CD14-positive monocyte (primary cell): ENCODE data around the gene KRTAP22-2. TPM values are rescaled to one million over a fixed set of nuclear protein-coding genes. Genes with fewer than 3 reads are reported as not detected.

Experiments used
- DNase-seq, 3 donors: peaks; one replicate each; pipeline ENCODE4 v3.0.0-alpha.2; 2011 to 2022
- H2AFZ ChIP-seq: 2 replicates; pipeline ENCODE4 v1.6.0; 2012; ENCODE audit warnings: mild to moderate bottlenecking, low read depth, low read length, inconsistent platforms; ENCODE audit not compliant: insufficient read depth, poor library complexity, severe bottlenecking
- H3K27ac ChIP-seq, 2 donors: 1 replicate in 1 of 2; 2 replicates in 1 of 2; pipeline ENCODE4 v1.5.1; 2012 to 2013; ENCODE audit warnings: low read length in 2 of 2, control low read depth in 1 of 2, inconsistent platforms in 1 of 2, low read depth in 1 of 2, mild to moderate bottlenecking in 1 of 2
- H3K27me3 ChIP-seq, 2 donors: one replicate each; pipeline versions ENCODE4 v1.6.0 to v1.6.1; 2011 to 2013; ENCODE audit warnings: low read length in 2 of 2; ENCODE audit not compliant: control insufficient read depth in 2 of 2, insufficient read depth in 2 of 2
- H3K36me3 ChIP-seq, 2 donors: replicated peaks in 1 of 2; 1 replicate in 1 of 2; 2 replicates in 1 of 2; pipeline versions ENCODE4 v1.5.1 to v1.6.1; 2012 to 2013; ENCODE audit warnings: low read length in 2 of 2, control low read depth in 1 of 2, inconsistent platforms in 1 of 2, mild to moderate bottlenecking in 1 of 2; ENCODE audit not compliant: insufficient read depth in 2 of 2, control insufficient read depth in 1 of 2
- H3K4me1 ChIP-seq, 2 donors: 1 replicate in 1 of 2; 2 replicates in 1 of 2; pipeline versions ENCODE4 v1.5.1 to v1.6.1; 2012 to 2013; ENCODE audit warnings: low read length in 2 of 2, control low read depth in 1 of 2, inconsistent platforms in 1 of 2, mild to moderate bottlenecking in 1 of 2, moderate library complexity in 1 of 2; ENCODE audit not compliant: insufficient read depth in 2 of 2, control insufficient read depth in 1 of 2
- H3K4me2 ChIP-seq: replicated peaks from 2 replicates; pipeline ENCODE3; 2012; ENCODE audit warnings: low read length, moderate library complexity, mild to moderate bottlenecking; ENCODE audit not compliant: poor library complexity, severe bottlenecking; ENCODE audit errors: extremely low read depth
- H3K4me3 ChIP-seq, 3 experiments: fragments of 200-600 bp in 1 of 3; sonication (generic) in 1 of 3; replicated peaks in 1 of 3; 1 replicate in 2 of 3; 2 replicates in 1 of 3; pipeline ENCODE4 v1.5.1; 2011 to 2013; ENCODE audit warnings: low read length in 3 of 3, mild to moderate bottlenecking in 3 of 3, control low read depth in 2 of 3, low read depth in 2 of 3, inconsistent platforms in 1 of 3, moderate library complexity in 1 of 3
- H3K79me2 ChIP-seq: 2 replicates; pipeline ENCODE4 v1.6.0; 2012; ENCODE audit warnings: mild to moderate bottlenecking, control low read depth, inconsistent platforms, low read length, moderate library complexity; ENCODE audit not compliant: insufficient read depth
- H3K9ac ChIP-seq: 2 replicates; pipeline ENCODE4 v1.6.0; 2017; ENCODE audit warnings: low read length, mild to moderate bottlenecking; ENCODE audit not compliant: insufficient read depth, poor library complexity, severe bottlenecking
- H3K9me3 ChIP-seq, 2 donors: replicated peaks in 1 of 2; 1 replicate in 1 of 2; 2 replicates in 1 of 2; pipeline versions ENCODE4 v1.5.1 to v1.6.1; 2012 to 2013; ENCODE audit warnings: low read length in 2 of 2, control low read depth in 1 of 2; ENCODE audit not compliant: control insufficient read depth in 1 of 2, insufficient read depth in 1 of 2
- H4K20me1 ChIP-seq: 2 replicates; pipeline ENCODE4 v1.6.0; 2012; ENCODE audit warnings: mild to moderate bottlenecking, low read length, control low read depth, moderate library complexity; ENCODE audit not compliant: insufficient read depth
- H3K27ac Mint-ChIP-seq, 7 donors: one replicate each; pipeline ENCODE4 v1.8.0; 2020; ENCODE audit warnings: mild to moderate bottlenecking in 7 of 7, mixed read lengths in 7 of 7, moderate library complexity in 6 of 7, inconsistent platforms in 2 of 7
- H3K27me3 Mint-ChIP-seq, 3 donors: one replicate each; pipeline ENCODE4 v1.8.0; 2021 to 2022; ENCODE audit warnings: low read depth in 3 of 3, mild to moderate bottlenecking in 3 of 3, mixed read lengths in 3 of 3, moderate library complexity in 3 of 3, inconsistent platforms in 1 of 3
- H3K36me3 Mint-ChIP-seq, 2 donors: one replicate each; pipeline ENCODE4 v1.8.0; 2020; ENCODE audit warnings: mixed read lengths in 2 of 2, inconsistent platforms in 1 of 2, mild to moderate bottlenecking in 1 of 2
- H3K4me1 Mint-ChIP-seq: one replicate; pipeline ENCODE4 v1.8.0; 2020; ENCODE audit warnings: mild to moderate bottlenecking, mixed read lengths
- H3K4me3 Mint-ChIP-seq, 2 donors: one replicate each; pipeline ENCODE4 v1.8.0; 2020; ENCODE audit warnings: mild to moderate bottlenecking in 2 of 2, mixed read lengths in 2 of 2, moderate library complexity in 1 of 2
- H3K9me3 Mint-ChIP-seq, 7 donors: one replicate each; pipeline ENCODE4 v1.8.0; 2020 to 2022; ENCODE audit warnings: mixed read lengths in 7 of 7, mild to moderate bottlenecking in 6 of 7, moderate library complexity in 6 of 7, inconsistent platforms in 2 of 7
- WGBS: methylation state at CpG from one replicate; pipeline ENCODE4 v1.1.5; 2013; ENCODE audit warnings: missing lambda C conversion rate; ENCODE audit not compliant: insufficient coverage; 5-methylcytosine and 5-hydroxymethylcytosine counted together
- intact Hi-C, 2 donors: fragments of 100-400 bp; cut with micrococcal nuclease; formaldehyde crosslinking; loops; one replicate each; pipeline versions ENCODE4 v1.15.0 to v1.15.1; 2023
- polyA plus RNA-seq, 3 donors: library from polyadenylated mRNA; depleted of rRNA in 1 of 3; unstranded in 2 of 3; stranded (reverse) in 1 of 3; fragments of 300-500 nt in 2 of 3; fragments of >200 nt in 1 of 3; fragmentation: Illumina TruSeq in 2 of 3; gene quantifications; 1 replicate in 2 of 3; 2 replicates in 1 of 3; pipeline ENCODE4 v1.2.3, GENCODE V29; 2012 to 2021
- TF ChIP-seq, protein P1 (sequence below): fragments of 200-600 bp; IDR thresholded peaks from one replicate; pipeline ENCODE4 v1.8.0; 2022; ENCODE audit warnings: antibody characterized with exemption, mild to moderate bottlenecking

Gene KRTAP22-2
- polyA plus RNA-seq, 3 donors: not detected

DNA sequence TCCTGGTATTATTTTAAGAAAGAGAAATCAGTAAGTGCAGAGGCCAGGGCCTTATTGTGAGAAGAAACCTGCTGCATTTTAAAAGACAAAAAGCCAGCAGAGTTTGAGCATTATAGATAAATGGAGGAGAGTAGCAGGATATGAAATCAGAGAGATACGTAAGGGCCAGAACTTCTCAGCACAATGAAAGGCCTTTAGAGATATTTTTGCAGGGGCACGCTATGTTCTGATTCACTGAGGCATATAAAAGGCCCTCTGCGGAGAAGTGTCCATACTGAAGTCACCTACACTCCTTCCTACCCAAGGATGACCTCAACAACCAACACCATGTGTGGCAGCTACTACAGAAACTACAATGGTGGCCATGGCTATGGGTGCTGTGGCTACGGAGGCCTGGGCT is 1.9 kb upstream of the KRTAP22-2 start, which contains the start of gene KRTAP6-3:
Gene KRTAP6-3, plus strand, starts transcription at position 301 of the 400 bp plus-strand sequence. Its CDS starts 6 bp downstream, at position 307.
- Mint-ChIP-seq H3K4me3 (no peak within 1 kb of the TSS), H3K27ac (no peak within 1 kb of the TSS), H3K27me3 (no peaks in the 10 kb centered on the region), H3K36me3 (no peaks in the 10 kb centered on the region), H3K9me3 (peaks cover 0 to 4% (median 2%) of the 10 kb centered on the region in 7 donors), H3K4me1 (no peaks in the 10 kb centered on the region)
- H4K20me1 ChIP-seq: no peaks in the 10 kb centered on the region
- H3K4me3 ChIP-seq: no peak within 1 kb of the TSS
- H3K27me3 ChIP-seq: no peaks in the 10 kb centered on the region
- no peak for DNase-seq
- no peak within 1 kb of the TSS for H2AFZ ChIP-seq
- peaks cover 0 to 4% of the 10 kb centered on the region in 2 donors for H3K9me3 ChIP-seq
- no peaks in the 10 kb centered on the region for H3K36me3 ChIP-seq
- H3K9ac ChIP-seq: no peak within 1 kb of the TSS
- no peak within 1 kb of the TSS for H3K27ac ChIP-seq
- intact Hi-C loops: no loop called here
- no peak within 1 kb of the TSS for H3K4me2 ChIP-seq
- no peaks in the 10 kb centered on the region for H3K4me1 ChIP-seq
- 100% methylated on average over 2 of the region's 4 CpGs for WGBS
- TF ChIP-seq, protein P1, sequence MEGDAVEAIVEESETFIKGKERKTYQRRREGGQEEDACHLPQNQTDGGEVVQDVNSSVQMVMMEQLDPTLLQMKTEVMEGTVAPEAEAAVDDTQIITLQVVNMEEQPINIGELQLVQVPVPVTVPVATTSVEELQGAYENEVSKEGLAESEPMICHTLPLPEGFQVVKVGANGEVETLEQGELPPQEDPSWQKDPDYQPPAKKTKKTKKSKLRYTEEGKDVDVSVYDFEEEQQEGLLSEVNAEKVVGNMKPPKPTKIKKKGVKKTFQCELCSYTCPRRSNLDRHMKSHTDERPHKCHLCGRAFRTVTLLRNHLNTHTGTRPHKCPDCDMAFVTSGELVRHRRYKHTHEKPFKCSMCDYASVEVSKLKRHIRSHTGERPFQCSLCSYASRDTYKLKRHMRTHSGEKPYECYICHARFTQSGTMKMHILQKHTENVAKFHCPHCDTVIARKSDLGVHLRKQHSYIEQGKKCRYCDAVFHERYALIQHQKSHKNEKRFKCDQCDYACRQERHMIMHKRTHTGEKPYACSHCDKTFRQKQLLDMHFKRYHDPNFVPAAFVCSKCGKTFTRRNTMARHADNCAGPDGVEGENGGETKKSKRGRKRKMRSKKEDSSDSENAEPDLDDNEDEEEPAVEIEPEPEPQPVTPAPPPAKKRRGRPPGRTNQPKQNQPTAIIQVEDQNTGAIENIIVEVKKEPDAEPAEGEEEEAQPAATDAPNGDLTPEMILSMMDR: no peak
- no peaks in the 10 kb centered on the region for H3K79me2 ChIP-seq

DNA sequence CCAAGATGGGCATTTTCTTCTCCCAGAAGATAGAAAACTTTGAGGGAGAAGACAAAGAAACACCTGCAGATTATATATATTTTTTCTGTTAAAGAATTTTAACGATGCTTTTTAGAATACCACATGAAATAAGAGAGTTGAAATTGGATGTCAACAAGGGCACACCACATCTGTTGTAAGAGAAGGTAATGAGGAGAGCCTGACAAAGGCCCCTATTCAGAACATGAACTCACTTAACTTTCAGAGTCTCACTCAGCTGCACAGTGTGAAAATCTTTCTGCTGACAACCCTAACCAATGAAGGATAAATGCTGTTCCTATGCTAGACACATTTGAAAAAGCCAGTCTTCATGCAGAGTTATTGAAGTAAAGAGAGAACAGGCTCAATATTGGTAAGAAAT is 7.3 kb downstream of the KRTAP22-2 start:
- no peaks in the 10 kb centered on the region for H3K36me3 ChIP-seq
- Mint-ChIP-seq H3K9me3 (peaks cover 0 to 8% (median 2%) of the 10 kb centered on the region in 7 donors), H3K4me3 (no peak overlapping the region), H3K27me3 (no peaks in the 10 kb centered on the region), H3K27ac (no peak overlapping the region), H3K36me3 (no peaks in the 10 kb centered on the region), H3K4me1 (no peaks in the 10 kb centered on the region)
- no peak overlapping the region for H2AFZ ChIP-seq
- no peak overlapping the region for H3K4me3 ChIP-seq
- no peaks in the 10 kb centered on the region for H3K79me2 ChIP-seq
- H3K9ac ChIP-seq: no peak overlapping the region
- no peak overlapping the region for H3K27ac ChIP-seq
- no peak overlapping the region for H3K4me2 ChIP-seq
- WGBS: no CpG with 5 or more reads among the region's 1 CpG
- TF ChIP-seq, protein P1: no peak
- H3K4me1 ChIP-seq: no peaks in the 10 kb centered on the region
- H3K9me3 ChIP-seq: peaks cover 3 to 8% of the 10 kb centered on the region in 2 donors
- no peaks in the 10 kb centered on the region for H3K27me3 ChIP-seq
- no peak for DNase-seq
- intact Hi-C loops: no loop called here
- H4K20me1 ChIP-seq: no peaks in the 10 kb centered on the region
